Measurements from ENCODE around the gene RHOT2. TPM values are rescaled to one million over a fixed set of nuclear protein-coding genes. Genes with fewer than 3 reads are reported as not detected.

Gene RHOT2
- polyA plus RNA-seq, 1 donor (not counting 4 experiments of a cell fraction or from before 2014, with no cell fraction given) = 58.7 TPM

DNA sequence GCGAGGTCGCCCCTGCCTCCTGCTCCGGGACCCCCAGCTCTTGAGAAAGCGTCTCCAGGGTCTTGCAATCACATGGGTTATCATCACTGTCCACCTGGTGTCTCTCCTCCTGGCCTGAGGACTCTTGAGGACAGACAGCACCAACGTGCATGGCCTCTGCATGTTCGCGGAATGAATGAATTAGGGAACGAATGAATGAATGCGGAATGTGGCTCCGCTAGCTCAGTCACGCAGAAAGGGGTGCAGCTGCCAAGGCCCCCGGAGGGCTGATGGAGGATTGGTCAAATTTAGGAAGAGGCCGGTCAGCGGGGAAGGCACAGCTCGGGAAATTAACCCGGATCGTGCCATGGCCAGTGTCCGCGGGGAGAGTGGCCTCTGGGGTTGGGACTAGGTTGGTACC lies 34.4 kb downstream of the RHOT2 start:
- Histone ChIP-seq H3K9me1 (ENCODE audit: control insufficient read depth, extremely low read depth, insufficient read depth, low read length) (no peaks in the 10 kb centered on the region), H3K9me3 (ENCODE audit: control insufficient read depth, low read depth, low read length) (no peaks in the 10 kb centered on the region), H3K79me2 (ENCODE audit: control insufficient read depth, insufficient read depth, low read length) (no peaks in the 10 kb centered on the region), H3K4me3 (ENCODE audit: control insufficient read depth in 2 of 3, extremely low read depth in 1 of 3, insufficient read depth in 2 of 3, low read depth in 1 of 3, low read length in 3 of 3) (no peak overlapping the region), H4K20me1 (ENCODE audit: control insufficient read depth, extremely low read depth, insufficient read depth, low read length) (peaks cover 5% of the 10 kb centered on the region), H3K27me3 (ENCODE audit: control insufficient read depth, extremely low read depth, insufficient read depth, low read length) (peaks cover 68% of the 10 kb centered on the region), H3K27ac (ENCODE audit: control insufficient read depth, insufficient read depth, low read length) (no peak overlapping the region), H3K4me2 (ENCODE audit: control insufficient read depth, extremely low read depth, insufficient read depth, low read depth, low read length) (no peak overlapping the region), H2AFZ (ENCODE audit: control insufficient read depth, low read length) (no peak overlapping the region), H3K9ac (ENCODE audit: control insufficient read depth, extremely low read depth, insufficient read depth, low read length) (no peak overlapping the region), H3K4me1 (ENCODE audit: control insufficient read depth, extremely low read depth, insufficient read depth, low read length) (no peaks in the 10 kb centered on the region), H3K36me3 (ENCODE audit: control insufficient read depth in 2 of 2, extremely low read depth in 1 of 2, insufficient read depth in 2 of 2, low read length in 2 of 2) (no peaks in the 10 kb centered on the region)
- dilution Hi-C loops (cut with MboI; ENCODE audit: extremely low pct_ligation_motif_present, low sequenced_read_pairs) = no loop called here
- DNase-seq (ENCODE audit: low read depth, low spot score) (no peak), FAIRE-seq (no peak)
- TF ChIP-seq, protein P1, sequence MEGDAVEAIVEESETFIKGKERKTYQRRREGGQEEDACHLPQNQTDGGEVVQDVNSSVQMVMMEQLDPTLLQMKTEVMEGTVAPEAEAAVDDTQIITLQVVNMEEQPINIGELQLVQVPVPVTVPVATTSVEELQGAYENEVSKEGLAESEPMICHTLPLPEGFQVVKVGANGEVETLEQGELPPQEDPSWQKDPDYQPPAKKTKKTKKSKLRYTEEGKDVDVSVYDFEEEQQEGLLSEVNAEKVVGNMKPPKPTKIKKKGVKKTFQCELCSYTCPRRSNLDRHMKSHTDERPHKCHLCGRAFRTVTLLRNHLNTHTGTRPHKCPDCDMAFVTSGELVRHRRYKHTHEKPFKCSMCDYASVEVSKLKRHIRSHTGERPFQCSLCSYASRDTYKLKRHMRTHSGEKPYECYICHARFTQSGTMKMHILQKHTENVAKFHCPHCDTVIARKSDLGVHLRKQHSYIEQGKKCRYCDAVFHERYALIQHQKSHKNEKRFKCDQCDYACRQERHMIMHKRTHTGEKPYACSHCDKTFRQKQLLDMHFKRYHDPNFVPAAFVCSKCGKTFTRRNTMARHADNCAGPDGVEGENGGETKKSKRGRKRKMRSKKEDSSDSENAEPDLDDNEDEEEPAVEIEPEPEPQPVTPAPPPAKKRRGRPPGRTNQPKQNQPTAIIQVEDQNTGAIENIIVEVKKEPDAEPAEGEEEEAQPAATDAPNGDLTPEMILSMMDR (optimal IDR thresholded peaks at IDR 0.05 in 1 of 3, IDR thresholded peaks at IDR 0.05 in 1 of 3, conservative IDR thresholded peaks at IDR 0.05 in 1 of 3; ENCODE audit: extremely low read depth in 1 of 3, insufficient read depth in 2 of 3, low read length in 3 of 3) = no peak
- TF ChIP-seq EZH2 (IDR thresholded peaks at IDR 0.05; ENCODE audit: low read length) = no peak

DNA sequence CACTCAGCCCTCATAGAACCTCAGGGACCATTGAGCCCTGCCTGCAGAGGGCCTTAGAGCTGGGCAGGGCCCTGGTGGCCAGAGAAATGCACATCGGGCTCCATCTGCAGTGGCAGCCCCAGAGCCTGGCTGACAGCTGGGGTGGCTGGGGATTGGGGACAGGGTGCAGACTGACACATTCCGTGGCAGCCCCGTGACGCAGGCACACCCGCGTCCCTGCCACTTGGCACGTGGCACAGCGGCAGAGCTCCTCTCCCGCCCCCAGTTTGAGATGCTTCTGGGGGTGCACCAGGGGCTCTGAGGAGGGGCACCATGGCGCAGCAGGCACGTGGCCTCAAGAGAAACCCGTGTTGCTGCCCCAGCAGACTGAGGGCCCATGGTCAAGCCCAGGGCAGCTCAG lies 35.5 kb downstream of the RHOT2 start:
- Histone ChIP-seq H3K9ac (ENCODE audit: control insufficient read depth, extremely low read depth, insufficient read depth, low read length) (no peak overlapping the region), H3K9me1 (ENCODE audit: control insufficient read depth, extremely low read depth, insufficient read depth, low read length) (no peaks in the 10 kb centered on the region), H3K27ac (ENCODE audit: control insufficient read depth, insufficient read depth, low read length) (no peak overlapping the region), H4K20me1 (ENCODE audit: control insufficient read depth, extremely low read depth, insufficient read depth, low read length) (peaks cover 5% of the 10 kb centered on the region), H3K9me3 (ENCODE audit: control insufficient read depth, low read depth, low read length) (no peaks in the 10 kb centered on the region), H3K4me3 (ENCODE audit: control insufficient read depth in 2 of 3, extremely low read depth in 1 of 3, insufficient read depth in 2 of 3, low read depth in 1 of 3, low read length in 3 of 3) (no peak overlapping the region), H3K4me1 (ENCODE audit: control insufficient read depth, extremely low read depth, insufficient read depth, low read length) (no peaks in the 10 kb centered on the region), H3K4me2 (ENCODE audit: control insufficient read depth, extremely low read depth, insufficient read depth, low read depth, low read length) (no peak overlapping the region), H3K79me2 (ENCODE audit: control insufficient read depth, insufficient read depth, low read length) (no peaks in the 10 kb centered on the region), H2AFZ (ENCODE audit: control insufficient read depth, low read length) (no peak overlapping the region), H3K36me3 (ENCODE audit: control insufficient read depth in 2 of 2, extremely low read depth in 1 of 2, insufficient read depth in 2 of 2, low read length in 2 of 2) (no peaks in the 10 kb centered on the region), H3K27me3 (ENCODE audit: control insufficient read depth, extremely low read depth, insufficient read depth, low read length) (peaks cover 79% of the 10 kb centered on the region)
- DNase-seq (ENCODE audit: low read depth, low spot score) = no peak
- no peak for TF ChIP-seq EZH2 (IDR thresholded peaks at IDR 0.05; ENCODE audit: low read length)
- TF ChIP-seq, protein P1 (optimal IDR thresholded peaks at IDR 0.05 in 1 of 3, IDR thresholded peaks at IDR 0.05 in 1 of 3, conservative IDR thresholded peaks at IDR 0.05 in 1 of 3; ENCODE audit: extremely low read depth in 1 of 3, insufficient read depth in 2 of 3, low read length in 3 of 3) = no peak
- dilution Hi-C loops (cut with MboI; ENCODE audit: extremely low pct_ligation_motif_present, low sequenced_read_pairs) = no loop called here
- no peak for FAIRE-seq

All from keratinocyte (primary cell).